Stimulated activated CD8-positive, alpha-beta memory T cell treated with anti-CD3 and anti-CD28 coated beads, Interleukin-7, amount 100 ng/mL, for 1 hour (primary cell): ENCODE results near the gene YIF1A.

Experiments used
- DNase-seq, 2 donors: peaks; one replicate each; pipeline ENCODE4 v3.0.0-alpha.2; 2020; ENCODE audit warnings: low read depth in 2 of 2

The YIF1A gene

DNA sequence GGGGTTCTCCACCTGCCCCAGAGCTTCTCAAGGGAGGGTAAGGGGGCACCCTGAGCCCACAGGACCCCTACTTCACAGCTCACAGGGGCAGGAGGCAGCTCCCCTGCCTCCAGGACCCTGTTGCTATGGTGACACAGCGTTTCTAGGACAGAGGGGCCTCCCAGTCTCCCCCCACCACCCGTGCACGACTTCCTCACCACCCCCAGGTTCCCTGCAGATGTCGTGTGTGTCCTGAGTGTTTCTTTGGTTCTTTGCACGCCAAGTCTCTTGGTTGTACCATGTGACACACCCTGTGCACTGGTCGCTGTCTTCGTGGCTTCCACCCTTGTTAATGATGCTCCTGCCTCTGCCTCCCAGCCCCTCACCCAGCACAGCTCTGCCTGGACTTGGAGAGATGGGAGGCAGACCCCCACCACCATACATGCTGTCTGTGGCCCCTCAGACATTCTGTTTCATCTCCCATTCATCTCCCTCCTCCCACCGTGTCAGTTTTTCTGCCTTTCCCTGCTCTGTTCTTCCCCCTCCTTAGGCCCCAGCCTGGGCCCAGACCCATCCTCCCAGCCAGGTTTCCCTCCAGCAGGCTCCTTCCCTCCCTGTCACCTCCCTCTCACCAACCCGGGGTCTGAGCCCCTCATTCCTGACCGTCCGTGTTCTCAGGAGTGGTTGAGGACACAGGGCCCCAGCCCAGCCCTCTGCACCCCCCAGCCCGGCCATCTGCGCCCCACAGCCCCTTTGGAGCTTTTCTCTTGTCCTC is 45.0 kb downstream of the YIF1A start:
- no peak for DNase-seq

DNA sequence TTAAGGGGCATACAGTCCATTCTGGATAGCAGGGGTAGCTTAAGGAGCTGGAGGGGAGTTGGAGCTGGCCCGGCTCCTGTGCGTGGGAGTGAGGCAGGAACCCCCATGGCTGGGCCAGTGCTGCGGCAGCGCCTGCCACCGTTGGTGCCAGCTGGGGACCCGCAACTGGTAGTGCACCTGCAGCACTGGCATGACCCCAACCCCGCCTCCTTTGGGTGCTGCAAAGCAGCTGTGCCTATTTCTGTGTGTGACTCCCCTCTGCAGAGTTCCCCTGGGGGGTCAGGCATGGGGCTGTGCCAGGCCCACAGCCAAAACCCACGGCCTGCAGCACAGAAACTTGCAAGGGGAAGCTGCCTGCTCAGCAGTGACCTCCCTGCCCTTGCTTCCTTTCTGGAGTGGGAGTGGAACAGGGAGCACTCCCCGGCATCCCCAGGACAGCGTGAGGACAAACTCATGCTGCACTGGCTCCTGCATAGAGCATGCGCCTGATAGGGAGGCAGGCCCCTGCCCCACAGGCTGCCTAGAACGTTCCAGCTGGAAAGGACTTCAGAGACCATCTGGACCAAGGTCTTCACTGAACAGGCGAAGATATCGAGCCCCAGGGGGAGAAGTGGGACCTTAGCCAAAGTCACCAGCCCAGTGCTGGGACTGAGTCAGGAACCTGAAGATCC is 46.7 kb downstream of the YIF1A start:
- DNase-seq: no peak

DNA sequence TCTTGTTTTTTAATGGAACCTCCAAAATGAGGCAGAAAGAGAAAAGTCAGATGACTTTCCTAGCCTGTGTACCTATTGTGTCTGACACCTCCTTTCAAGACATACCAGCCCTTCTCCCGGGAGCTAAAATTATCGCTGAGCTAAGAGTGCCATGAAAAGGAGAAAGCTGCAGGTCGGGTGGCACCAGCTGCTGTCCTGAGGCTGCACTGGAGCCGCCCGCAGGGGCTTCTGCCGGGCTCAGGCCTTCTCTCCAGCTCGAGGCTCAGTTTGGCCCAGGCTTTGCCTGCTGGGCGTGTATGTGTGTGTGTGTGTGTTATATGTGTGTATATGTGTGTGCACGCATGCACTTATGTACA is 48.2 kb downstream of the YIF1A start:
- DNase-seq: no peak

DNA sequence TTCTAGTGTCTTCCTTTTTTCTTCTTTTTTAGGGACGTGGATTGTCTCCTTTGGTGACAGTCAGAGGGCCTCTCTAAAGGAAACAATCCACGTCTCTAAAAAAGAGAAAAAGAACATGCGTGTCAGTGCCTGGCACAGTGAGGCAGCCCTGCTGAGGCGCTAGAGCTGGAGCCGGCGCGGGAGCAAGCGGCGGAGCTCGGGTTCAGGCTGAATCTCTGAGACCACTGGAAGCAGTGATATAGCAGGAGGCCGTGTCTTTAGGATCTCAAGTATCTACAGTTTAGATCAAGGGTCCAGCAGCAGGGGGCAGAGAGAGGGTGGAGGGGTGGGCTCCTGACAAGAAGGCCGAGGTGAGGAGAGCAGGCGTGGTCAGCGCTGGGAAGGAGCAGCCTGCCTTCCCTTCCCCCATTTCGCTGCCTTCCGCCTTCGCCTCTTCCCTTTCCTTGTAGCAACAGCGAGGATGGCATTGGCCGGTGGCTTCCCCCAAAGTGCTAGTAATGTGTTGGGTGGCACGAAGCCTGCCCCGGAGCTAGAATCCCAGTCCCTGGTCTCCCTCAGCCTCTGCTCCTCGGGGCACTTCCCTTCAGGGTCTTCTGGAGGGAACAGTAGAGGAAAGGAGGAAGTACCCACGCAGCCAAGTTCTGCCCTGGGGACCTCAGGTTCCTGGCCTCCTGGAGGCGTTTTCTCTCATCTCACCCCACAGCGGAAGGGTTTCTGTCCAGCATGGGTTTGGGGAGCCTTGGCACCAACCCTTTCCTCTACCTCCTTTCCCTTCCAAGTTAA is 48.8 kb downstream of the YIF1A start:
- no peak for DNase-seq

DNA sequence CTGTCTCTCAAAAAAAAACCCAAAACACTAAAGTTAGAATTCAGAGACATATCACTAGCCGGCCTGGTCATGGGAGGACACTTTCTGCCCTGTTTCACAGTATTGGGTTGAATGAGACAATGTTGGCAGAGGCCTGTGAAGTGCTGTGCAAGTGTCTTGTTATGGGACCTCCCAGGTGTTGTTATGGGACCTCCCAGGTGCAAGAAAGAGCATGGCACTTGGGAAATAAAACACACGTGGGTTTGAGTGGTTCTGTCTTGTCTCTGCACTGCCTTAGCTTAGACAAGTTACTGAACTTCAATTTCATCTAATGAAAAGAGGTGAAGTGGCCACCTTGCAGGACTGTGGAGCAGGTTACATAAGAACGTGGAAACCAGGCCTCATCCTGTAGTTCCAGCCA is 49.4 kb downstream of the YIF1A start:
- DNase-seq: no peak

DNA sequence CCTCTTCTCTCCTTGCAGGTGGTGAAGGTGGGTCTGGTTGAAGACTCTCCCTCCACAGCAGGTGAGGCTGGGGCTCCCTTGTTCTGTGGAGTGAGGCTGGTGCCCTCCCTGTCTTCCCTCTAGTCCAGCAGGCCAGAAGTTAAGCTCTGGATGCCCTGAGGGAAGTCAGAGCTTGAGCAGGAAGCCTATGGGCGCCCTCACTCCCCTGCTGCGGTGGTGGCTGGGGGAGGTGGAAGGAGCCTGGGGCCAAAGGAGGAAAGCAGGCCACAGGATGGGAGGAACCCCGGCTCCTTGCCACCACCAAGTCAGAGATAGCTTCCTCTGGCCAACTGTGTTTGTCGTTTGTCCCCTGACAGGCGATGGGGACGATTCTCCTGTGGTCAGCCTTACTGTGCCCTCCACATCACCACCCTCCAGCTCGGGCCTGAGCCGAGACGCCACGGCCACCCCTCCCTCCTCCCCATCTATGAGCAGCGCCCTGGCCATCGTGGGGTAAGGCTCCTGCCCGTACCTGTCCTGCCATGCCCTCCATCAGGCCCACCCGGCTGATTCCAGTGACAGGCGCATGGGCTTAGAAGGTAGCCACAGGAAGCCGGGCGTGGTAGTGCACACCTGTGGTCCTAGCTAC is 50.0 kb downstream of the YIF1A start:
- DNase-seq: no peak

DNA sequence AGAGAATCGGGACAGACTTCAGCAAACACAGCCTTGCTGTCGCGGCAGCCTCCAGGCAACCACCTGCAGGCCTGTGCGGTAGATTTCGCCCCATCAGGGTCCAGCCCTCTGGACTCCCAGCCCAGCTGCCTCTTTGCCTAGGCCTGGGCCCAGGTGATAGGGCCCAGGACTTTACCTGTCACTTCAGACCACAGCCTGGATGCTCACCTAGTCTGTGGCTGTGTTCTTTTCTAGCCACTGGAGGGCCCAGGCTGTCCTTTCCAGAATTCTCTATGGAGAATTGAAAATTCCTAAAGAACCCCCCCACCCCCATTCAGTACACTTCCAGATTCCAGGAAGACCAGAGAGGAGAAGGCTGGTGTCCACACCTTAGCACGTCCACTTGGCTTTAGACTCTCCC is 51.1 kb downstream of the YIF1A start:
- DNase-seq: no peak

DNA sequence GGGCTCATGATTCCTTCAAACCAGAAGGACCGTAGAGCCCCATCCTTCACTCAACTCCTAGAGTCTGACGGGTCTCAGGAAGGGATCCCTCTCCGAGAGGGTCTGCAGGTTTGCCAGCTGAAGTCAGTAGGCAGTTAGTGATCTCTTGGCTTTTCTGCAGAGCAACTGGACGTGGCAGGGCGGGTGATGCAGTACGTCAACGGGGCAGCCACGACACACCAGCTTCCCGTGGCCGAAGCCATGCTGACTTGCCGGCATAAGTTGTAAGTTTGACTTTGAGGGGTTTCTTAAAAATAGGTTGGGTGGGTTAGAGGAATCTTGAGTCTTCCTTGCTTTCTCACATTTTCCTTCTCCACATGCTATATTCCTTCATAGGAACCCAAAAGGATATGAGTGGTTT is 53.8 kb downstream of the YIF1A start:
- no peak for DNase-seq
